ENCODE data around the gene MT3. TPM values are rescaled to one million over a fixed set of nuclear protein-coding genes. Genes with fewer than 3 reads are reported as not detected.

MT3 gene
- total and polyA plus RNA-seq, 2 of the 13 experiments (the other 11 are each of a cell fraction or from before 2014, with no cell fraction given): not detected

- TF ChIP-seq BCL3 (CRISPR knock-in tag; IDR thresholded peaks at IDR 0.05): no peak
- no peak for TF ChIP-seq SYNCRIP (IDR thresholded peaks at IDR 0.05; ENCODE audit: insufficient read depth, low read depth, low read length)
- TF ChIP-seq CREBL2 (CRISPR knock-in tag; IDR thresholded peaks at IDR 0.05; ENCODE audit: borderline replicate concordance): no peak
- TF ChIP-seq GTF2F1 (IDR thresholded peaks at IDR 0.05; ENCODE audit: low read length): no peak
- no peak for TF ChIP-seq ZZZ3 (CRISPR knock-in tag; IDR thresholded peaks at IDR 0.05; ENCODE audit: borderline replicate concordance)
- no peak for TF ChIP-seq ZKSCAN8 (CRISPR knock-in tag; IDR thresholded peaks at IDR 0.05; ENCODE audit: borderline replicate concordance)
- TF ChIP-seq ZNF570 (CRISPR knock-in tag; IDR thresholded peaks at IDR 0.05; ENCODE audit: borderline replicate concordance): no peak
- TF ChIP-seq HOMEZ (CRISPR knock-in tag; IDR thresholded peaks at IDR 0.05; ENCODE audit: low read depth): 0 out of 2 replicates have a peak, but pooled peaks have one; percentile 8
- TF ChIP-seq POLR2AphosphoS5 (IDR thresholded peaks at IDR 0.05; ENCODE audit: low read depth, low read length): no peak
- TF ChIP-seq MEIS1 (CRISPR knock-in tag; IDR thresholded peaks at IDR 0.05; ENCODE audit: borderline replicate concordance): peak; percentile 72; the same call in 1 of the 2 replicates
- TF ChIP-seq NFE2L1 (CRISPR knock-in tag; IDR thresholded peaks at IDR 0.05; ENCODE audit: borderline replicate concordance): no peak
- TF ChIP-seq ZNF605 (CRISPR knock-in tag; IDR thresholded peaks at IDR 0.05): no peak
- TF ChIP-seq NR2C2 (CRISPR knock-in tag; IDR thresholded peaks at IDR 0.05; ENCODE audit: borderline replicate concordance): no peak
- no peak for TF ChIP-seq ZNF609 (CRISPR knock-in tag; IDR thresholded peaks at IDR 0.05; ENCODE audit: borderline replicate concordance)
- no peak for TF ChIP-seq NR2F6 (IDR thresholded peaks at IDR 0.05)
- no peak for TF ChIP-seq NR2F6 (CRISPR knock-in tag; IDR thresholded peaks at IDR 0.05)
- no peak for TF ChIP-seq ONECUT2 (CRISPR knock-in tag; IDR thresholded peaks at IDR 0.05)
- TF ChIP-seq SOX6 (IDR thresholded peaks at IDR 0.05): no peak
- TF ChIP-seq SOX6 (CRISPR knock-in tag; IDR thresholded peaks at IDR 0.05): no peak
- no peak for TF ChIP-seq XBP1 (CRISPR knock-in tag; IDR thresholded peaks at IDR 0.05)
- no peak for TF ChIP-seq AKAP8 (CRISPR knock-in tag; IDR thresholded peaks at IDR 0.05)
- TF ChIP-seq SMAD1 (CRISPR knock-in tag; IDR thresholded peaks at IDR 0.05; ENCODE audit: borderline replicate concordance, low read depth): no peak
- TF ChIP-seq SNRNP70 (IDR thresholded peaks at IDR 0.05; ENCODE audit: low read depth, low read length): no peak
These were observed 47.3 kb upstream of the MT3 start (continued) for GRCh38 chr16:56542039-56542438.

All from HepG2 (cell line).